NT2/D1 (cell line): ENCODE measurements around the gene EGLN1.

ENCODE experiments used
- SUZ12 ChIP-seq: IDR thresholded peaks from 2 replicates; pipeline ENCODE4 v1.6.1; 2011; ENCODE audit not compliant: insufficient read length, insufficient read depth; ENCODE audit errors: extremely low read depth
- YY1 ChIP-seq: IDR thresholded peaks from 2 replicates; pipeline ENCODE4 v1.6.1; 2011; ENCODE audit not compliant: insufficient read length, insufficient read depth

GRCh38 chr1:231443363-231443762 lies 21.3 kb upstream of the EGLN1 start:
- TF ChIP-seq YY1 (no peak), SUZ12 (no peak)
